GM12878 (cell line): ENCODE results near the gene ELMO3. TPM values are rescaled to one million over a fixed set of nuclear protein-coding genes. Genes with fewer than 3 reads are reported as not detected.

Source experiments
- ATAC-seq: fragments of 200-7000 bp; cut with Tn5 transposase; 3 replicates; pipeline ENCODE4 v1.9.1; 2020; ENCODE audit warnings: mild to moderate bottlenecking, moderate library complexity
- BruUV-seq: library from RNA; stranded (reverse); fragments of 400-500 nt; replicated peaks from 2 replicates; lab custom pipeline; 2021; lab: Mats Ljungman, UMichigan
- CTCF ChIA-PET: fragments of 300-600 bp; sonication (Branson Sonifier 250); formaldehyde crosslinking; extraction: SDS; loops from one replicate; lab custom pipeline; 2021; ENCODE audit warnings: inconsistent platforms; lab: Yijun Ruan, JAX
- POLR2A ChIA-PET: fragments of 350-600 bp; formaldehyde crosslinking; extraction: SDS; loops from one replicate; lab custom pipeline; 2021; ENCODE audit warnings: inconsistent platforms; lab: Charles Lee
- RAD21 ChIA-PET: fragments of 300-600 bp; sonication (Branson Sonifier 250); formaldehyde crosslinking; loops from one replicate; lab custom pipeline; 2023; ENCODE audit warnings: antibody characterized with exemption; ENCODE audit not compliant: unreplicated experiment; lab: Charles Lee
- SMC1A ChIA-PET: fragments of 300-600 bp; sonication (Branson Sonifier 250); formaldehyde crosslinking; loops from one replicate; lab custom pipeline; 2023; ENCODE audit not compliant: unreplicated experiment, uncharacterized antibody; lab: Charles Lee
- DNase-seq: peaks from one replicate; pipeline ENCODE4 v3.0.0-alpha.2; 2011; ENCODE audit warnings: low read depth, low spot score
- FAIRE-seq: peaks from 3 replicates; lab custom pipeline; 2011; peaks lifted over from hg19 to GRCh38; lab: Jason Lieb, UNC
- H2AFZ ChIP-seq: 2 replicates; pipeline ENCODE4 v1.6.0; 2011; ENCODE audit warnings: low read depth, low read length, control low read depth; ENCODE audit not compliant: control insufficient read depth
- H3K27ac ChIP-seq: 2 replicates; pipeline ENCODE4 v1.5.1; 2011; ENCODE audit warnings: control low read depth; ENCODE audit not compliant: control insufficient read depth, insufficient read depth
- H3K27me3 ChIP-seq, 2 experiments: replicated peaks in 1 of 2; 2 replicates each; pipeline versions ENCODE4 v1.6.0 to v1.6.1; 2011; ENCODE audit warnings: low read length in 1 of 2; ENCODE audit not compliant: control insufficient read depth in 2 of 2, insufficient read depth in 2 of 2
- H3K36me3 ChIP-seq, 2 experiments: 2 replicates each; pipeline ENCODE4 v1.5.1; 2011; ENCODE audit warnings: low read length in 1 of 2; ENCODE audit not compliant: control insufficient read depth in 2 of 2, insufficient read depth in 2 of 2
- H3K4me1 ChIP-seq: 2 replicates; pipeline ENCODE4 v1.6.1; 2011; ENCODE audit warnings: mild to moderate bottlenecking, low read length, moderate library complexity, mixed read lengths; ENCODE audit not compliant: control insufficient read depth, insufficient read depth
- H3K4me2 ChIP-seq: 2 replicates; pipeline ENCODE4 v1.6.0; 2011; ENCODE audit warnings: control low read depth; ENCODE audit not compliant: control insufficient read depth, insufficient read depth
- H3K4me3 ChIP-seq: fragments of 200-600 bp; sonication (generic); 2 replicates; pipeline ENCODE4 v1.5.1; 2016
- H3K79me2 ChIP-seq: 2 replicates; pipeline ENCODE4 v1.6.0; 2011; ENCODE audit warnings: low read length; ENCODE audit not compliant: control insufficient read depth, insufficient read depth
- H3K9ac ChIP-seq: 2 replicates; pipeline ENCODE4 v1.8.0; 2011; ENCODE audit warnings: low read length, control low read depth, mixed read lengths; ENCODE audit not compliant: control insufficient read depth, insufficient read depth
- H3K9me3 ChIP-seq: replicated peaks from 3 replicates; pipeline ENCODE4 v1.5.1; 2011; ENCODE audit warnings: mild to moderate bottlenecking, low read length; ENCODE audit not compliant: control insufficient read depth, insufficient read depth
- H4K20me1 ChIP-seq: 2 replicates; pipeline ENCODE4 v1.6.0; 2011; ENCODE audit not compliant: control insufficient read depth, insufficient read depth
- ATF7 ChIP-seq: fragments of 450-650 bp; IDR thresholded peaks from 2 replicates; pipeline ENCODE4 v1.6.1; 2016; ENCODE audit warnings: low read depth, mild to moderate bottlenecking
- CHD1 ChIP-seq: IDR thresholded peaks from 2 replicates; pipeline ENCODE4 v1.6.1; 2012; ENCODE audit warnings: low read depth, low read length, improper control_type of control experiment
- EP300 ChIP-seq, 2 experiments: fragments of 150-350 bp in 1 of 2; IDR thresholded peaks; 2 replicates each; pipeline ENCODE4 v1.6.1; 2011 to 2012; ENCODE audit warnings: low read depth in 2 of 2, low read length in 2 of 2, borderline replicate concordance in 1 of 2, improper control_type of control experiment in 1 of 2, inconsistent platforms in 1 of 2; ENCODE audit not compliant: control insufficient read depth in 1 of 2
- FOS ChIP-seq: IDR thresholded peaks from 3 replicates; pipeline ENCODE4 v1.6.1; 2011; ENCODE audit warnings: borderline replicate concordance; ENCODE audit not compliant: insufficient read length; ENCODE audit errors: extremely low read depth
- GATAD2B ChIP-seq: fragments of 450-650 bp; conservative IDR thresholded peaks from 2 replicates; pipeline ENCODE4 v1.6.1; 2017; ENCODE audit warnings: low read depth, mild to moderate bottlenecking, moderate library complexity
- LARP7 ChIP-seq: fragments of 450-650 bp; IDR thresholded peaks from 2 replicates; pipeline ENCODE4 v1.6.1; 2017; ENCODE audit warnings: mild to moderate bottlenecking
- POLR2A ChIP-seq: IDR thresholded peaks from 2 replicates; pipeline ENCODE4 v1.6.1; 2011; ENCODE audit warnings: low read depth, mild to moderate bottlenecking, low read length
- RBBP5 ChIP-seq: fragments of 200-600 bp; sonication (generic); conservative IDR thresholded peaks from 2 replicates; pipeline ENCODE4 v1.6.1; 2016
- SIN3A ChIP-seq: IDR thresholded peaks from 2 replicates; pipeline ENCODE4 v1.6.1; 2012; ENCODE audit warnings: low read depth, low read length, improper control_type of control experiment
- TARDBP ChIP-seq: IDR thresholded peaks from 2 replicates; pipeline ENCODE4 v1.6.1; 2016; ENCODE audit warnings: borderline replicate concordance
- ZBED1 ChIP-seq: IDR thresholded peaks from 2 replicates; pipeline ENCODE4 v1.6.1; 2016; ENCODE audit warnings: borderline replicate concordance
- WGBS: methylation state at CpG from one replicate; pipeline ENCODE4 v1.1.6; 2016; ENCODE audit warnings: low lambda C conversion rate; ENCODE audit not compliant: insufficient replicate concordance, insufficient coverage; ENCODE audit errors: missing lambda C conversion rate; 5-methylcytosine and 5-hydroxymethylcytosine counted together
- in situ Hi-C: fragments of 300-500 bp; cut with MboI; formaldehyde crosslinking; loops from 9 replicates; pipeline ENCODE4 v1.14.3; 2018; ENCODE audit warnings: mixed read lengths
- intact Hi-C: fragments of 100-400 bp; cut with micrococcal nuclease; formaldehyde crosslinking; loops from one replicate; pipeline ENCODE4 v1.14.2; 2022; ENCODE audit not compliant: unreplicated experiment
- polyA plus RNA-seq, 11 experiments: library from polyadenylated mRNA; depleted of rRNA in 4 of 11; unstranded in 6 of 11; stranded (reverse) in 5 of 11; fragments of >200 nt; fragmentation: Nextera tagmentation in 4 of 11; fragmentation: Illumina TruSeq in 1 of 11; extraction: Ambion mirVana in 4 of 11; extraction: Trizol in 1 of 11; gene quantifications; 1 replicate in 1 of 11; 2 replicates in 10 of 11; pipeline versions ENCODE4 v1.2.1 to v1.2.3, GENCODE V29; 2011 to 2016; ENCODE audit warnings: inconsistent platforms in 2 of 11, missing spikeins in 2 of 11, low read depth in 1 of 11
- total RNA-seq, 4 experiments: library from RNA; depleted of rRNA in 3 of 4; stranded (reverse); fragments of >200 nt in 3 of 4; fragmentation: Illumina TruSeq in 1 of 4; extraction: Trizol in 1 of 4; gene quantifications; 2 replicates each; pipeline versions ENCODE4 v1.2.1 to v1.2.3, GENCODE V29; 2013 to 2021

The ELMO3 gene
- total and polyA plus RNA-seq, 10 of the 15 experiments (the other 5 are each of a cell fraction or from before 2014, with no cell fraction given), result 0.05 to 4.7 (median 0.96) TPM; not detected in 1

DNA sequence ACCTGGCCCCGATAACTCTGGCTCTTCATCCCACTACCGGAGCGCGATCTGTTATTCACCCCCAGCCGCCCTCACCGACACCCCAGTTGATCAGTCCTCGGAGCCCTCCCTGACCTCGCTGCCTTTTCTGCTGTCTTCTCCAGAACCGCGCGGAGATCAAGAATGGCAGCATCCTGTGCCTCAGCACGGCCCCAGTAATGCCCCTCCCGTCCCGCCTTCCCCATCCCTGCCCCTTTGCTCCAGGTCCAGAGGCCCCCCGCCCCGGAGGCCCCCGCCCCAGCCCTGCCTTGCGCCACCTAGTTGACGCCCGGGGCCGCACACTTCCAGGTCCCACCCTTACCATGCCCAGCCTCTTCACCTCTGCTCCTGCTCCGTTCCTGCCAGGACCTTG lies 872 bp downstream of the ELMO3 start:
- FAIRE-seq (no peak), DNase-seq (no peak)
- RAD21 ChIA-PET, result no interaction called here
- Histone ChIP-seq H3K4me1 (no peaks in the 10 kb centered on the region), H3K9me3 (no peaks in the 10 kb centered on the region), H4K20me1 (peaks cover 7% of the 10 kb centered on the region; the same call in 1 of the 2 replicates), H3K27ac (no peak overlapping the region), H3K4me2 (no peak overlapping the region), H3K79me2 (no peaks in the 10 kb centered on the region)
- 96% methylated on average over 15 of the region's 22 CpGs for WGBS
- TF ChIP-seq TARDBP (no peak), GATAD2B (no peak), LARP7 (no peak), RBBP5 (no peak), EP300 (IDR thresholded peaks at IDR 0.05; ENCODE audit: borderline replicate concordance in 1 of 2, control insufficient read depth in 1 of 2, low read depth in 2 of 2, low read length in 2 of 2) (no peak), ATF7 (no peak), FOS (no peak), SIN3A (no peak)
- TF ChIP-seq, all 136 proteins: peak for 0
- CTCF ChIA-PET, result no interaction called here
- Histone ChIP-seq H3K27me3 (no peaks in the 10 kb centered on the region), H3K4me3 (no peak overlapping the region), H3K36me3 (peaks cover 21 to 52% of the 10 kb centered on the region in 2 experiments), H3K9ac (no peak overlapping the region), H2AFZ (no peak overlapping the region)
- SMC1A ChIA-PET, result no interaction called here
- intact Hi-C loops (no loop called here), in situ Hi-C loops (no loop called here)
- no peak for ATAC-seq
- BruUV-seq, result no TSS peak
- POLR2A ChIA-PET, result no interaction called here

DNA sequence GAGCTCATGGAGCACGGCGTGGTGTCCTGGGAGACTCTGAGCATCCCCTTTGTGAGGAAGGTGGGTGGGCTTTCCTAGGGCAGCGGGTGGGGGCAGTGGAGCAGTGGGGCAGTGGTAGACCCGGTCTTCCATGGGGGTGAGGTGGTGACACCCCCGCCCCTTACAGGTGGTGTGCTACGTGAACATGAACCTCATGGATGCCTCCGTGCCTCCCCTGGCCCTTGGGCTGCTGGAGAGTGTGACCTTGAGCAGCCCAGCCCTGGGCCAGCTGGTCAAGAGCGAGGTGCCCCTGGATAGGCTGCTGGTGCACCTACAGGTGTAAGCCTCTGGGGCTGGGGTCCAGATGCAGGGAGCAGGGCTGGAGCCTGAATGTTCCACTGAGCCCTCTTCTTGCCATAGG lies 1.6 kb downstream of the ELMO3 start:
- Histone ChIP-seq H3K27ac (no peak overlapping the region), H3K9ac (no peak overlapping the region), H3K4me3 (no peak overlapping the region), H3K79me2 (no peaks in the 10 kb centered on the region), H3K4me1 (no peaks in the 10 kb centered on the region), H2AFZ (no peak overlapping the region), H4K20me1 (peaks cover 4% of the 10 kb centered on the region; the same call in 1 of the 2 replicates), H3K27me3 (no peaks in the 10 kb centered on the region), H3K36me3 (peaks cover 14 to 51% of the 10 kb centered on the region in 2 experiments), H3K9me3 (no peaks in the 10 kb centered on the region), H3K4me2 (no peak overlapping the region)
- no peak for DNase-seq
- no peak for ATAC-seq
- BruUV-seq, result no TSS peak
- ChIA-PET POLR2A (no interaction called here), RAD21 (no interaction called here), CTCF (no interaction called here), SMC1A (no interaction called here)
- in situ Hi-C loops, result no loop called here
- 85% methylated on average over 8 of the region's 8 CpGs for WGBS
- TF ChIP-seq RBBP5 (no peak), ZBED1 (no peak), POLR2A (0 out of 2 replicates have a peak, but pooled peaks have one; percentile 41), FOS (no peak), CHD1 (no peak)
- FAIRE-seq, result no peak
- intact Hi-C loops, result no loop called here
